ENCODE results near the gene PDZK1.

DNA sequence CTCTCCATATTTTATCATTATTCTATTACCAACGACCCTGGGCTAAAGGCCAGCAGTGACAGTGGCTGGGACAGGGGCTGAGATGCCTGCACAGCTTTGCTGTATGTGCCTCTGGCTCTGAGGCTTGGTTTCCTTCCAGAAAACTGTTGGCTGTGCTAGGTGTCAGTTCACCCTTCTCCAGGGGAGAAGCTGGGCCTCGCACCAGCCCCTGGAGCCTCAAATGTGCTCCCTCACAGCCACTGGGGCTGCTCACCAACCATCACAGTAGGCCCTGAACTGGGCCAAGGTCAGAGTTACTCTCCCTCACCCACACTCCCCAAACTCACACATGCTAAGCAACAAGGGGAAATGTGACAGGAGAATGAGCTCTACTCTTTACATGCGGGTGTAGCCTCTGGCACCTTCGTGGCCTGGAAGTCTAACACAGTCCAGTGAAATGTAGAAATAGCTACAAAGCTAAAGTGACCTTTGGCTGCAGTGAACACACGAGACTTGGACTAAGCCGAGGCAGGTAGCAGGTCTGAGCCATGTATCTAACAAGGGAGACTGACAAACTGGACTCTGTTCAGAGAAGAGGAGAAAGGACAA is 7.5 kb upstream of the PDZK1 start:
- no peak for TF ChIP-seq POLR2A (IDR thresholded peaks at IDR 0.05)
- TF ChIP-seq, protein P1, sequence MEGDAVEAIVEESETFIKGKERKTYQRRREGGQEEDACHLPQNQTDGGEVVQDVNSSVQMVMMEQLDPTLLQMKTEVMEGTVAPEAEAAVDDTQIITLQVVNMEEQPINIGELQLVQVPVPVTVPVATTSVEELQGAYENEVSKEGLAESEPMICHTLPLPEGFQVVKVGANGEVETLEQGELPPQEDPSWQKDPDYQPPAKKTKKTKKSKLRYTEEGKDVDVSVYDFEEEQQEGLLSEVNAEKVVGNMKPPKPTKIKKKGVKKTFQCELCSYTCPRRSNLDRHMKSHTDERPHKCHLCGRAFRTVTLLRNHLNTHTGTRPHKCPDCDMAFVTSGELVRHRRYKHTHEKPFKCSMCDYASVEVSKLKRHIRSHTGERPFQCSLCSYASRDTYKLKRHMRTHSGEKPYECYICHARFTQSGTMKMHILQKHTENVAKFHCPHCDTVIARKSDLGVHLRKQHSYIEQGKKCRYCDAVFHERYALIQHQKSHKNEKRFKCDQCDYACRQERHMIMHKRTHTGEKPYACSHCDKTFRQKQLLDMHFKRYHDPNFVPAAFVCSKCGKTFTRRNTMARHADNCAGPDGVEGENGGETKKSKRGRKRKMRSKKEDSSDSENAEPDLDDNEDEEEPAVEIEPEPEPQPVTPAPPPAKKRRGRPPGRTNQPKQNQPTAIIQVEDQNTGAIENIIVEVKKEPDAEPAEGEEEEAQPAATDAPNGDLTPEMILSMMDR (IDR thresholded peaks at IDR 0.05), result no peak
- TF ChIP-seq EP300 (IDR thresholded peaks at IDR 0.05), result no peak
